Hepatocyte (in vitro differentiated cells): ENCODE measurements around the gene GIMAP8.

Experiments
- CTCF ChIP-seq: fragments of 200-600 bp; sonication (generic); IDR thresholded peaks from 2 replicates; pipeline ENCODE4 v1.5.1; 2016; ENCODE audit warnings: antibody characterized with exemption, mild to moderate bottlenecking; ENCODE audit not compliant: poor library complexity
- EZH2 ChIP-seq: fragments of 200-600 bp; sonication (generic); IDR thresholded peaks from 2 replicates; pipeline ENCODE4 v1.6.1; 2016; ENCODE audit warnings: antibody characterized with exemption, mild to moderate bottlenecking, borderline replicate concordance
- EZH2phosphoT487 ChIP-seq: fragments of 200-600 bp; sonication (generic); IDR thresholded peaks from one replicate; pipeline ENCODE4 v1.6.1; 2018; ENCODE audit warnings: antibody characterized with exemption, mild to moderate bottlenecking, low read depth, moderate library complexity; ENCODE audit not compliant: unreplicated experiment, severe bottlenecking

GRCh38 chr7:150458756-150459155 is 8.3 kb downstream of the GIMAP8 start:
- TF ChIP-seq EZH2 (no peak), CTCF (no peak), EZH2phosphoT487 (no peak)
